ENCODE data around the gene LEPROT. TPM values are rescaled to one million over a fixed set of nuclear protein-coding genes. Genes with fewer than 3 reads are reported as not detected.

Gene LEPROT
- total RNA-seq, 1 experiment from 2014 or later: 18.1 TPM

DNA sequence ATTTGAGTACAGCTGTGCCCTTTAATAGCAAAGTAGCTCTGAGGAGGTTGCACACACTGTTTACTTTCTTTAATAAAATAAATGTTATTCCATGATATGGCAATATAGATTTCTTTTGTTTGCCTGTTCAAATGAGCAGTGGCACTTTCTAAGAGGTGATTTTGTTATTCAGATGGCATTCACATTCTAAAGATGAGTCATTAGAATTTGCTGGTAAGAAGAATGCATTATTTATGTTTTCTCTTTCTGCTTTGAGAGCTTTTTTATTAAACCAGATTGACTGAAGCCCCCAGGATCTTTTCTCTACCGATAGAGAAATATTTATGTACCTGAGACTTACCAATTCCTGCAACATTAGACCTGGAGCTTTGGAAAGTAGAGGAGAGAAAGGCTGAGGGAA, 11.2 kb upstream of the LEPROT start:
- no peaks in the 10 kb centered on the region for H3K27me3 Mint-ChIP-seq (ENCODE audit: low read depth)
- POLR2A ChIA-PET: no interaction called here
- ATAC-seq (no peak), DNase-seq (ENCODE audit: low spot score) (no peak)
- H3K4me3 Mint-ChIP-seq: no peak overlapping the region
- H3K36me3 Mint-ChIP-seq: no peaks in the 10 kb centered on the region
- H3K4me1 Mint-ChIP-seq: peaks cover 10% of the 10 kb centered on the region
- H3K9me3 Mint-ChIP-seq: no peaks in the 10 kb centered on the region
- no peak overlapping the region for H3K27ac Mint-ChIP-seq
- CTCF ChIA-PET: no interaction called here
- TF ChIP-seq ESRRA (CRISPR knock-in tag; IDR thresholded peaks at IDR 0.05; ENCODE audit: borderline replicate concordance) (no peak), GRHL2 (CRISPR knock-in tag; IDR thresholded peaks at IDR 0.05; ENCODE audit: insufficient replicate concordance, severe bottlenecking) (no peak), TCF7 (CRISPR knock-in tag; IDR thresholded peaks at IDR 0.05; ENCODE audit: low read depth) (no peak), ZBTB21 (CRISPR knock-in tag; IDR thresholded peaks at IDR 0.05; ENCODE audit: borderline replicate concordance) (no peak), ELF4 (CRISPR knock-in tag; IDR thresholded peaks at IDR 0.05; ENCODE audit: low read depth) (no peak), GABPB1 (CRISPR knock-in tag; IDR thresholded peaks at IDR 0.05) (no peak), RELA (CRISPR knock-in tag; IDR thresholded peaks at IDR 0.05; ENCODE audit: borderline replicate concordance) (no peak), ZNF317 (CRISPR knock-in tag; IDR thresholded peaks at IDR 0.05; ENCODE audit: borderline replicate concordance, low read depth) (no peak), ZNF263 (CRISPR knock-in tag; IDR thresholded peaks at IDR 0.05; ENCODE audit: low read depth) (no peak), ATF1 (CRISPR knock-in tag; IDR thresholded peaks at IDR 0.05) (no peak)
- TF ChIP-seq, protein P1, sequence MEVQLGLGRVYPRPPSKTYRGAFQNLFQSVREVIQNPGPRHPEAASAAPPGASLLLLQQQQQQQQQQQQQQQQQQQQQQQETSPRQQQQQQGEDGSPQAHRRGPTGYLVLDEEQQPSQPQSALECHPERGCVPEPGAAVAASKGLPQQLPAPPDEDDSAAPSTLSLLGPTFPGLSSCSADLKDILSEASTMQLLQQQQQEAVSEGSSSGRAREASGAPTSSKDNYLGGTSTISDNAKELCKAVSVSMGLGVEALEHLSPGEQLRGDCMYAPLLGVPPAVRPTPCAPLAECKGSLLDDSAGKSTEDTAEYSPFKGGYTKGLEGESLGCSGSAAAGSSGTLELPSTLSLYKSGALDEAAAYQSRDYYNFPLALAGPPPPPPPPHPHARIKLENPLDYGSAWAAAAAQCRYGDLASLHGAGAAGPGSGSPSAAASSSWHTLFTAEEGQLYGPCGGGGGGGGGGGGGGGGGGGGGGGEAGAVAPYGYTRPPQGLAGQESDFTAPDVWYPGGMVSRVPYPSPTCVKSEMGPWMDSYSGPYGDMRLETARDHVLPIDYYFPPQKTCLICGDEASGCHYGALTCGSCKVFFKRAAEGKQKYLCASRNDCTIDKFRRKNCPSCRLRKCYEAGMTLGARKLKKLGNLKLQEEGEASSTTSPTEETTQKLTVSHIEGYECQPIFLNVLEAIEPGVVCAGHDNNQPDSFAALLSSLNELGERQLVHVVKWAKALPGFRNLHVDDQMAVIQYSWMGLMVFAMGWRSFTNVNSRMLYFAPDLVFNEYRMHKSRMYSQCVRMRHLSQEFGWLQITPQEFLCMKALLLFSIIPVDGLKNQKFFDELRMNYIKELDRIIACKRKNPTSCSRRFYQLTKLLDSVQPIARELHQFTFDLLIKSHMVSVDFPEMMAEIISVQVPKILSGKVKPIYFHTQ (CRISPR knock-in tag; IDR thresholded peaks at IDR 0.05): no peak
- TF ChIP-seq, protein P2, sequence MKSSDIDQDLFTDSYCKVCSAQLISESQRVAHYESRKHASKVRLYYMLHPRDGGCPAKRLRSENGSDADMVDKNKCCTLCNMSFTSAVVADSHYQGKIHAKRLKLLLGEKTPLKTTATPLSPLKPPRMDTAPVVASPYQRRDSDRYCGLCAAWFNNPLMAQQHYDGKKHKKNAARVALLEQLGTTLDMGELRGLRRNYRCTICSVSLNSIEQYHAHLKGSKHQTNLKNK (CRISPR knock-in tag; IDR thresholded peaks at IDR 0.05): no peak
- TF ChIP-seq, protein P3, sequence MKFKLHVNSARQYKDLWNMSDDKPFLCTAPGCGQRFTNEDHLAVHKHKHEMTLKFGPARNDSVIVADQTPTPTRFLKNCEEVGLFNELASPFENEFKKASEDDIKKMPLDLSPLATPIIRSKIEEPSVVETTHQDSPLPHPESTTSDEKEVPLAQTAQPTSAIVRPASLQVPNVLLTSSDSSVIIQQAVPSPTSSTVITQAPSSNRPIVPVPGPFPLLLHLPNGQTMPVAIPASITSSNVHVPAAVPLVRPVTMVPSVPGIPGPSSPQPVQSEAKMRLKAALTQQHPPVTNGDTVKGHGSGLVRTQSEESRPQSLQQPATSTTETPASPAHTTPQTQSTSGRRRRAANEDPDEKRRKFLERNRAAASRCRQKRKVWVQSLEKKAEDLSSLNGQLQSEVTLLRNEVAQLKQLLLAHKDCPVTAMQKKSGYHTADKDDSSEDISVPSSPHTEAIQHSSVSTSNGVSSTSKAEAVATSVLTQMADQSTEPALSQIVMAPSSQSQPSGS (CRISPR knock-in tag; IDR thresholded peaks at IDR 0.05; ENCODE audit: borderline replicate concordance, low read depth): no peak
- TF ChIP-seq, protein P4, sequence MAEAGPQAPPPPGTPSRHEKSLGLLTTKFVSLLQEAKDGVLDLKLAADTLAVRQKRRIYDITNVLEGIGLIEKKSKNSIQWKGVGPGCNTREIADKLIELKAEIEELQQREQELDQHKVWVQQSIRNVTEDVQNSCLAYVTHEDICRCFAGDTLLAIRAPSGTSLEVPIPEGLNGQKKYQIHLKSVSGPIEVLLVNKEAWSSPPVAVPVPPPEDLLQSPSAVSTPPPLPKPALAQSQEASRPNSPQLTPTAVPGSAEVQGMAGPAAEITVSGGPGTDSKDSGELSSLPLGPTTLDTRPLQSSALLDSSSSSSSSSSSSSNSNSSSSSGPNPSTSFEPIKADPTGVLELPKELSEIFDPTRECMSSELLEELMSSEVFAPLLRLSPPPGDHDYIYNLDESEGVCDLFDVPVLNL (CRISPR knock-in tag; IDR thresholded peaks at IDR 0.05; ENCODE audit: borderline replicate concordance, low read depth): no peak
- TF ChIP-seq, protein P5, sequence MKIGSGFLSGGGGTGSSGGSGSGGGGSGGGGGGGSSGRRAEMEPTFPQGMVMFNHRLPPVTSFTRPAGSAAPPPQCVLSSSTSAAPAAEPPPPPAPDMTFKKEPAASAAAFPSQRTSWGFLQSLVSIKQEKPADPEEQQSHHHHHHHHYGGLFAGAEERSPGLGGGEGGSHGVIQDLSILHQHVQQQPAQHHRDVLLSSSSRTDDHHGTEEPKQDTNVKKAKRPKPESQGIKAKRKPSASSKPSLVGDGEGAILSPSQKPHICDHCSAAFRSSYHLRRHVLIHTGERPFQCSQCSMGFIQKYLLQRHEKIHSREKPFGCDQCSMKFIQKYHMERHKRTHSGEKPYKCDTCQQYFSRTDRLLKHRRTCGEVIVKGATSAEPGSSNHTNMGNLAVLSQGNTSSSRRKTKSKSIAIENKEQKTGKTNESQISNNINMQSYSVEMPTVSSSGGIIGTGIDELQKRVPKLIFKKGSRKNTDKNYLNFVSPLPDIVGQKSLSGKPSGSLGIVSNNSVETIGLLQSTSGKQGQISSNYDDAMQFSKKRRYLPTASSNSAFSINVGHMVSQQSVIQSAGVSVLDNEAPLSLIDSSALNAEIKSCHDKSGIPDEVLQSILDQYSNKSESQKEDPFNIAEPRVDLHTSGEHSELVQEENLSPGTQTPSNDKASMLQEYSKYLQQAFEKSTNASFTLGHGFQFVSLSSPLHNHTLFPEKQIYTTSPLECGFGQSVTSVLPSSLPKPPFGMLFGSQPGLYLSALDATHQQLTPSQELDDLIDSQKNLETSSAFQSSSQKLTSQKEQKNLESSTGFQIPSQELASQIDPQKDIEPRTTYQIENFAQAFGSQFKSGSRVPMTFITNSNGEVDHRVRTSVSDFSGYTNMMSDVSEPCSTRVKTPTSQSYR (CRISPR knock-in tag; IDR thresholded peaks at IDR 0.05): no peak
- TF ChIP-seq, protein P6, sequence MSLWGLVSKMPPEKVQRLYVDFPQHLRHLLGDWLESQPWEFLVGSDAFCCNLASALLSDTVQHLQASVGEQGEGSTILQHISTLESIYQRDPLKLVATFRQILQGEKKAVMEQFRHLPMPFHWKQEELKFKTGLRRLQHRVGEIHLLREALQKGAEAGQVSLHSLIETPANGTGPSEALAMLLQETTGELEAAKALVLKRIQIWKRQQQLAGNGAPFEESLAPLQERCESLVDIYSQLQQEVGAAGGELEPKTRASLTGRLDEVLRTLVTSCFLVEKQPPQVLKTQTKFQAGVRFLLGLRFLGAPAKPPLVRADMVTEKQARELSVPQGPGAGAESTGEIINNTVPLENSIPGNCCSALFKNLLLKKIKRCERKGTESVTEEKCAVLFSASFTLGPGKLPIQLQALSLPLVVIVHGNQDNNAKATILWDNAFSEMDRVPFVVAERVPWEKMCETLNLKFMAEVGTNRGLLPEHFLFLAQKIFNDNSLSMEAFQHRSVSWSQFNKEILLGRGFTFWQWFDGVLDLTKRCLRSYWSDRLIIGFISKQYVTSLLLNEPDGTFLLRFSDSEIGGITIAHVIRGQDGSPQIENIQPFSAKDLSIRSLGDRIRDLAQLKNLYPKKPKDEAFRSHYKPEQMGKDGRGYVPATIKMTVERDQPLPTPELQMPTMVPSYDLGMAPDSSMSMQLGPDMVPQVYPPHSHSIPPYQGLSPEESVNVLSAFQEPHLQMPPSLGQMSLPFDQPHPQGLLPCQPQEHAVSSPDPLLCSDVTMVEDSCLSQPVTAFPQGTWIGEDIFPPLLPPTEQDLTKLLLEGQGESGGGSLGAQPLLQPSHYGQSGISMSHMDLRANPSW (CRISPR knock-in tag; conservative IDR thresholded peaks at IDR 0.05; ENCODE audit: low read depth): no peak
